HCT116 (cell line): ENCODE results near the gene CUL5. TPM values are rescaled to one million over a fixed set of nuclear protein-coding genes. Genes with fewer than 3 reads are reported as not detected.

Source experiments
- ATAC-seq: fragments of 200-7000 bp; cut with Tn5 transposase; 2 replicates; pipeline ENCODE4 v1.9.1; 2020; ENCODE audit warnings: mild to moderate bottlenecking, moderate library complexity
- BruUV-seq: library from RNA; stranded (reverse); fragments of 400-500 nt; replicated peaks from 2 replicates; lab custom pipeline; 2021; lab: Mats Ljungman, UMichigan
- CTCF ChIA-PET: fragments of 300-600 bp; sonication (Branson Sonifier 250); formaldehyde crosslinking; loops from one replicate; lab custom pipeline; 2021; ENCODE audit warnings: antibody characterized with exemption; lab: Charles Lee
- POLR2A ChIA-PET: fragments of 300-600, 350-600 bp; sonication (Branson Sonifier 250); formaldehyde crosslinking; loops from one replicate; lab custom pipeline; 2021; ENCODE audit warnings: antibody characterized with exemption; lab: Charles Lee
- RAD21 ChIA-PET, 2 experiments: fragments of 300-600 bp; sonication (Branson Sonifier 250); formaldehyde crosslinking; loops; one replicate each; lab custom pipeline; 2023; ENCODE audit warnings: low total read pairs in 2 of 2; ENCODE audit not compliant: uncharacterized antibody in 2 of 2, unreplicated experiment in 2 of 2, low non-redundant PET in 1 of 2; lab: Charles Lee
- DNase-seq: peaks from one replicate; pipeline ENCODE4 v3.0.0-alpha.2; 2010; ENCODE audit warnings: low read depth, low spot score
- H2AFZ ChIP-seq: fragments of 200-600 bp; shearing (Covaris generic), sonication (generic); 2 replicates; pipeline ENCODE4 v1.6.1; 2017; ENCODE audit warnings: low read depth, mixed run types, mixed read lengths, antibody characterized with exemption, low read length; ENCODE audit not compliant: poor library complexity, severe bottlenecking
- H3K27ac ChIP-seq: 2 replicates; pipeline ENCODE4 v1.5.1; 2012; ENCODE audit warnings: low read depth, low read length
- H3K27me3 ChIP-seq: fragments of 200-600 bp; sonication (generic); 2 replicates; pipeline ENCODE4 v1.6.1; 2016; ENCODE audit warnings: mixed run types, low read length, mixed read lengths; ENCODE audit not compliant: insufficient read depth
- H3K36me3 ChIP-seq, 2 experiments: fragments of 200-500 bp in 1 of 2; fragments of 200-600 bp in 1 of 2; sonication (Bioruptor generic) in 1 of 2; sonication (generic) in 1 of 2; 2 replicates each; pipeline versions ENCODE4 v1.5.1 to v1.6.1; 2014 to 2016; ENCODE audit warnings: low read length in 2 of 2, inconsistent platforms in 1 of 2, mixed read lengths in 1 of 2, mixed run types in 1 of 2; ENCODE audit not compliant: insufficient read depth in 2 of 2, control insufficient read depth in 1 of 2
- H3K4me1 ChIP-seq, 2 experiments: fragments of 200-600 bp in 1 of 2; sonication (generic) in 1 of 2; 2 replicates each; pipeline versions ENCODE4 v1.5.1 to v1.6.1; 2012 to 2017; ENCODE audit warnings: low read length in 2 of 2, inconsistent platforms in 1 of 2, mild to moderate bottlenecking in 1 of 2, mixed read lengths in 1 of 2, mixed run types in 1 of 2, moderate library complexity in 1 of 2; ENCODE audit not compliant: insufficient read depth in 2 of 2, control insufficient read depth in 1 of 2
- H3K4me2 ChIP-seq: fragments of 200-600 bp; sonication (generic); 2 replicates; pipeline ENCODE4 v1.6.1; 2017; ENCODE audit warnings: mixed run types, low read length, mixed read lengths
- H3K4me3 ChIP-seq, 2 experiments: fragments of 200-600 bp in 1 of 2; sonication (generic) in 1 of 2; replicated peaks in 1 of 2; 2 replicates each; pipeline ENCODE4 v1.5.1; 2011 to 2016; ENCODE audit warnings: low read length in 2 of 2, control low read depth in 1 of 2, low read depth in 1 of 2, mild to moderate bottlenecking in 1 of 2, mixed read lengths in 1 of 2, mixed run types in 1 of 2
- H3K79me2 ChIP-seq: fragments of 200-600 bp; sonication (generic); 2 replicates; pipeline ENCODE4 v1.6.1; 2017; ENCODE audit warnings: mild to moderate bottlenecking, mixed run types, low read length, moderate library complexity, mixed read lengths; ENCODE audit not compliant: insufficient read depth
- H3K9ac ChIP-seq: fragments of 200-600 bp; sonication (generic); 2 replicates; pipeline ENCODE4 v1.6.1; 2016; ENCODE audit warnings: low read length, mixed read lengths
- H3K9me2 ChIP-seq: fragments of 200-600 bp; sonication (generic), shearing (Covaris generic); 2 replicates; pipeline ENCODE4 v1.6.1; 2017; ENCODE audit warnings: mixed run types, mild to moderate bottlenecking, moderate library complexity; ENCODE audit not compliant: insufficient read depth
- H3K9me3 ChIP-seq, 2 experiments: fragments of 200-500 bp in 1 of 2; fragments of 200-600 bp in 1 of 2; sonication (Bioruptor generic) in 1 of 2; sonication (generic) in 1 of 2; 2 replicates each; pipeline ENCODE4 v1.6.1; 2014 to 2017; ENCODE audit warnings: low read length in 2 of 2, mixed read lengths in 2 of 2, inconsistent platforms in 1 of 2, low read depth in 1 of 2, mild to moderate bottlenecking in 1 of 2, mixed run types in 1 of 2, moderate library complexity in 1 of 2; ENCODE audit not compliant: control insufficient read depth in 1 of 2, insufficient read depth in 1 of 2
- H4K20me1 ChIP-seq: fragments of 200-600 bp; sonication (generic), shearing (Covaris generic); 2 replicates; pipeline ENCODE4 v1.6.1; 2017; ENCODE audit warnings: mixed run types, mild to moderate bottlenecking, moderate library complexity; ENCODE audit not compliant: insufficient read depth
- CBX3 ChIP-seq: IDR thresholded peaks from 2 replicates; pipeline ENCODE4 v1.6.1; 2012; ENCODE audit warnings: low read depth
- CEBPB ChIP-seq: IDR thresholded peaks from 2 replicates; pipeline ENCODE4 v1.6.1; 2012; ENCODE audit warnings: low read depth
- CTCF ChIP-seq, 3 experiments: fragments of 200-600 bp in 1 of 3; sonication (generic) in 1 of 3; IDR thresholded peaks in 2 of 3; conservative IDR thresholded peaks in 1 of 3; 2 replicates each; pipeline ENCODE4 v1.5.1; 2012 to 2017; ENCODE audit warnings: low read depth in 2 of 3, low read length in 2 of 3, antibody characterized with exemption in 1 of 3, borderline replicate concordance in 1 of 3, control low read depth in 1 of 3, mild to moderate bottlenecking in 1 of 3, mixed read lengths in 1 of 3, mixed run types in 1 of 3, moderate library complexity in 1 of 3; ENCODE audit not compliant: insufficient read depth in 1 of 3
- ELF1 ChIP-seq: IDR thresholded peaks from 2 replicates; pipeline ENCODE4 v1.6.1; 2012; ENCODE audit warnings: low read depth, borderline replicate concordance
- EZH2 ChIP-seq: fragments of 200-600 bp; sonication (generic); IDR thresholded peaks from 2 replicates; pipeline ENCODE4 v1.6.1; 2017; ENCODE audit warnings: antibody characterized with exemption, mixed run types
- EZH2phosphoT487 ChIP-seq: fragments of 200-600 bp; IDR thresholded peaks from 2 replicates; pipeline ENCODE4 v1.6.1; 2018; ENCODE audit warnings: antibody characterized with exemption, borderline replicate concordance
- FOSL1 ChIP-seq: IDR thresholded peaks from 2 replicates; pipeline ENCODE4 v1.6.1; 2012; ENCODE audit warnings: low read depth
- JUND ChIP-seq: IDR thresholded peaks from 2 replicates; pipeline ENCODE4 v1.6.1; 2012
- MAX ChIP-seq: IDR thresholded peaks from 2 replicates; pipeline ENCODE4 v1.6.1; 2012
- POLR2A ChIP-seq: IDR thresholded peaks from 2 replicates; pipeline ENCODE4 v1.7.0; 2011; ENCODE audit warnings: borderline replicate concordance; ENCODE audit not compliant: insufficient read depth, insufficient read length; ENCODE audit errors: extremely low read depth
- POLR2AphosphoS5 ChIP-seq: IDR thresholded peaks from 2 replicates; pipeline ENCODE4 v1.6.1; 2011; ENCODE audit warnings: mild to moderate bottlenecking, low read depth, low read length, moderate library complexity
- RAD21 ChIP-seq: IDR thresholded peaks from 2 replicates; pipeline ENCODE4 v1.6.1; 2012; ENCODE audit warnings: low read depth, mild to moderate bottlenecking
- SIN3A ChIP-seq: IDR thresholded peaks from 2 replicates; pipeline ENCODE4 v1.6.1; 2012; ENCODE audit warnings: low read depth
- SP1 ChIP-seq: IDR thresholded peaks from 2 replicates; pipeline ENCODE4 v1.6.1; 2012; ENCODE audit warnings: low read depth
- SRF ChIP-seq: IDR thresholded peaks from 2 replicates; pipeline ENCODE4 v1.6.1; 2012; ENCODE audit warnings: low read depth
- YY1 ChIP-seq: IDR thresholded peaks from 2 replicates; pipeline ENCODE4 v1.6.1; 2011; ENCODE audit warnings: low read length, low read depth, moderate library complexity, mild to moderate bottlenecking; ENCODE audit not compliant: insufficient replicate concordance; ENCODE audit errors: extremely low read depth
- ZBTB33 ChIP-seq: IDR thresholded peaks from 2 replicates; pipeline ENCODE4 v1.6.1; 2011; ENCODE audit warnings: mild to moderate bottlenecking, low read length, moderate library complexity; ENCODE audit not compliant: insufficient replicate concordance; ENCODE audit errors: extremely low read depth
- ZFX ChIP-seq: fragments of 450-650 bp; IDR thresholded peaks from 2 replicates; pipeline ENCODE4 v1.6.1; 2017
- ZNF274 ChIP-seq: fragments of 200-500 bp; sonication (Bioruptor generic); IDR thresholded peaks from 2 replicates; pipeline ENCODE4 v1.6.1; 2014; ENCODE audit warnings: mild to moderate bottlenecking, low read depth, low read length, inconsistent platforms
- intact Hi-C: fragments of 100-400 bp; cut with micrococcal nuclease; formaldehyde crosslinking; loops from 2 replicates; pipeline ENCODE4 v1.10.0; 2022
- total RNA-seq: library from RNA; stranded (reverse); gene quantifications from one replicate; pipeline ENCODE4 v1.2.1, GENCODE V29; 2021; ENCODE audit not compliant: unreplicated experiment

CUL5 gene
- total RNA-seq, 1 experiment from 2014 or later, result 41.9 TPM

GRCh38 chr11:107996006-107996776 is 12.5 kb upstream of the CUL5 start (continued):
- TF ChIP-seq EZH2phosphoT487, result no peak
- TF ChIP-seq POLR2AphosphoS5, result no peak
- TF ChIP-seq FOSL1, result no peak
- no peak for TF ChIP-seq RAD21
- no peak for TF ChIP-seq CBX3
- no peak for TF ChIP-seq SP1
- no peak for TF ChIP-seq ZBTB33

- RAD21 ChIA-PET, result interaction anchor here in 1 of 2 experiments (0.6 kb wide), 1 partner anchor 152 kb away, joined by 3 read pairs; no protein-coding TSS in a partner anchor
- Histone ChIP-seq H3K4me1 (peaks cover 0 to 5% of the 10 kb centered on the region in 2 experiments; a peak in 1 of 4 replicates), H3K9ac (no peak overlapping the region), H4K20me1 (no peaks in the 10 kb centered on the region), H3K9me3 (no peaks in the 10 kb centered on the region), H3K79me2 (no peaks in the 10 kb centered on the region), H3K36me3 (no peaks in the 10 kb centered on the region), H3K9me2 (no peaks in the 10 kb centered on the region), H2AFZ (no peak overlapping the region), H3K27ac (no peak overlapping the region), H3K27me3 (no peaks in the 10 kb centered on the region), H3K4me2 (no peak overlapping the region), H3K4me3 (no peak overlapping the region)
- intact Hi-C loops, result no loop called here
- POLR2A ChIA-PET, result no interaction called here
- no peak for ATAC-seq
- no peak for DNase-seq
- CTCF ChIA-PET, result no interaction called here
- BruUV-seq, result no TSS peak
- TF ChIP-seq CEBPB (no peak), EZH2 (no peak), YY1 (no peak), POLR2A (no peak), ZNF274 (no peak), SRF (no peak), ELF1 (no peak), SIN3A (no peak), ZFX (no peak), CBX3 (no peak), JUND (no peak), MAX (no peak), POLR2AphosphoS5 (no peak), CTCF (IDR thresholded peaks at IDR 0.05 in 2 of 3, conservative IDR thresholded peaks at IDR 0.05 in 1 of 3; ENCODE audit: borderline replicate concordance in 1 of 3, insufficient read depth in 1 of 3, low read depth in 2 of 3, low read length in 2 of 3) (no peak), RAD21 (no peak)
Measured at GRCh38 chr11:107998761-107999160, 9.9 kb upstream of the CUL5 start.
